NB4 (cell line): ENCODE data around the gene EXOC4.
A peak's percentile ranks its signal among the peaks of the same experiment; 100 is the strongest.

Experiments used
- MYC ChIP-seq: IDR thresholded peaks from 2 replicates; pipeline ENCODE4 v1.6.1; 2011; ENCODE audit warnings: low read depth, low read length
- POLR2A ChIP-seq: IDR thresholded peaks from 2 replicates; pipeline ENCODE4 v1.6.1; 2011; ENCODE audit warnings: mild to moderate bottlenecking; ENCODE audit not compliant: insufficient read length; ENCODE audit errors: extremely low read depth
- TF ChIP-seq, protein P1 (sequence below): IDR thresholded peaks from one replicate; pipeline ENCODE4 v1.5.1; 2012; ENCODE audit warnings: low read depth, low read length
- TF ChIP-seq, protein P2 (sequence below): IDR thresholded peaks from 2 replicates; pipeline ENCODE4 v1.6.1; 2011; ENCODE audit warnings: low read depth, low read length

DNA sequence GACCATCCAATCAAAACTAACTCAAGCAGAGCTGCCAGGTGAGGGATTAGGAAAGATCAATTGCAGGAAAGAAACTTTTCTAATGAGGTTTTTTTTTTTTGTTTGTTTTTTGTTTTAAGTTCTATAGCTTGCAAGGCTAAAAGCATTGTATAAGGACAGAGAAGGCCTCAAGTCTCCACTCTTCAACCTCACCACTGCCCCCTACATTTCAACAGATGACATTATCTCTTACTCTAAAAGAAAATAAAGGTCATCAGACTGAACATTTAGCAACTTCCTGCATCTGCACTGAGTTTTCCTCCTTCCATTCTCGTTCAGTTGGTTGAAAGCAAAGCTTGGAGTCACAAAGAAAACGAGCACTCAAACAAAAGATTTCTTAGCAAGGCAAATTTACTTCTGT is 45.2 kb upstream of the EXOC4 start:
- TF ChIP-seq MYC (0 out of 2 replicates have a peak, but pooled peaks have one; percentile 14), POLR2A (no peak)
- TF ChIP-seq, protein P1, sequence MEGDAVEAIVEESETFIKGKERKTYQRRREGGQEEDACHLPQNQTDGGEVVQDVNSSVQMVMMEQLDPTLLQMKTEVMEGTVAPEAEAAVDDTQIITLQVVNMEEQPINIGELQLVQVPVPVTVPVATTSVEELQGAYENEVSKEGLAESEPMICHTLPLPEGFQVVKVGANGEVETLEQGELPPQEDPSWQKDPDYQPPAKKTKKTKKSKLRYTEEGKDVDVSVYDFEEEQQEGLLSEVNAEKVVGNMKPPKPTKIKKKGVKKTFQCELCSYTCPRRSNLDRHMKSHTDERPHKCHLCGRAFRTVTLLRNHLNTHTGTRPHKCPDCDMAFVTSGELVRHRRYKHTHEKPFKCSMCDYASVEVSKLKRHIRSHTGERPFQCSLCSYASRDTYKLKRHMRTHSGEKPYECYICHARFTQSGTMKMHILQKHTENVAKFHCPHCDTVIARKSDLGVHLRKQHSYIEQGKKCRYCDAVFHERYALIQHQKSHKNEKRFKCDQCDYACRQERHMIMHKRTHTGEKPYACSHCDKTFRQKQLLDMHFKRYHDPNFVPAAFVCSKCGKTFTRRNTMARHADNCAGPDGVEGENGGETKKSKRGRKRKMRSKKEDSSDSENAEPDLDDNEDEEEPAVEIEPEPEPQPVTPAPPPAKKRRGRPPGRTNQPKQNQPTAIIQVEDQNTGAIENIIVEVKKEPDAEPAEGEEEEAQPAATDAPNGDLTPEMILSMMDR, result no peak
- TF ChIP-seq, protein P2, sequence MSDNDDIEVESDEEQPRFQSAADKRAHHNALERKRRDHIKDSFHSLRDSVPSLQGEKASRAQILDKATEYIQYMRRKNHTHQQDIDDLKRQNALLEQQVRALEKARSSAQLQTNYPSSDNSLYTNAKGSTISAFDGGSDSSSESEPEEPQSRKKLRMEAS, result no peak
